Tibial nerve (tissue), 4 donors: ENCODE measurements around the gene TNP1.

ENCODE experiments used
- CTCF ChIP-seq, 5 experiments: fragments of 200-600 bp in 3 of 5; fragments of 450-650 bp in 2 of 5; sonication (generic) in 3 of 5; IDR thresholded peaks; one replicate each; pipeline ENCODE4 v1.5.1; 2016 to 2019; ENCODE audit warnings: antibody characterized with exemption in 5 of 5, mild to moderate bottlenecking in 3 of 5, moderate library complexity in 2 of 5
- EP300 ChIP-seq, 2 donors: sonication (generic); formaldehyde crosslinking; IDR thresholded peaks; one replicate each; pipeline ENCODE4 v1.6.1; 2017; ENCODE audit warnings: antibody characterized with exemption in 2 of 2, mild to moderate bottlenecking in 1 of 2
- POLR2A ChIP-seq, 2 donors: fragments of 450-650 bp; IDR thresholded peaks; one replicate each; pipeline ENCODE4 v1.6.1; 2017; ENCODE audit warnings: antibody characterized with exemption in 2 of 2, mild to moderate bottlenecking in 2 of 2, moderate library complexity in 2 of 2

- TF ChIP-seq CTCF (IDR thresholded peaks at IDR 0.05) (no peak), POLR2A (IDR thresholded peaks at IDR 0.05) (no peak), EP300 (IDR thresholded peaks at IDR 0.05) (no peak)
Measured at GRCh38 chr2:216856406-216857065, 3.3 kb downstream of the TNP1 start.
